GM12891 (cell line): ENCODE results near the gene C10orf90.

Source experiments
- PAX5 ChIP-seq: IDR thresholded peaks from 2 replicates; pipeline ENCODE4 v1.6.1; 2011; ENCODE audit warnings: low read length, moderate library complexity, mild to moderate bottlenecking; ENCODE audit not compliant: insufficient read depth, severe bottlenecking
- POLR2A ChIP-seq: IDR thresholded peaks from 2 replicates; pipeline ENCODE4 v1.6.1; 2011; ENCODE audit warnings: low read depth, low read length, control low read depth
- POLR2AphosphoS5 ChIP-seq: IDR thresholded peaks from 2 replicates; pipeline ENCODE4 v1.6.1; 2011; ENCODE audit warnings: low read depth, low read length, control low read depth
- SPI1 ChIP-seq: IDR thresholded peaks from 2 replicates; pipeline ENCODE4 v1.6.1; 2011; ENCODE audit warnings: low read depth, low read length, control low read depth
- TAF1 ChIP-seq: IDR thresholded peaks from 2 replicates; pipeline ENCODE4 v1.6.1; 2011; ENCODE audit warnings: low read depth, low read length, control low read depth

DNA sequence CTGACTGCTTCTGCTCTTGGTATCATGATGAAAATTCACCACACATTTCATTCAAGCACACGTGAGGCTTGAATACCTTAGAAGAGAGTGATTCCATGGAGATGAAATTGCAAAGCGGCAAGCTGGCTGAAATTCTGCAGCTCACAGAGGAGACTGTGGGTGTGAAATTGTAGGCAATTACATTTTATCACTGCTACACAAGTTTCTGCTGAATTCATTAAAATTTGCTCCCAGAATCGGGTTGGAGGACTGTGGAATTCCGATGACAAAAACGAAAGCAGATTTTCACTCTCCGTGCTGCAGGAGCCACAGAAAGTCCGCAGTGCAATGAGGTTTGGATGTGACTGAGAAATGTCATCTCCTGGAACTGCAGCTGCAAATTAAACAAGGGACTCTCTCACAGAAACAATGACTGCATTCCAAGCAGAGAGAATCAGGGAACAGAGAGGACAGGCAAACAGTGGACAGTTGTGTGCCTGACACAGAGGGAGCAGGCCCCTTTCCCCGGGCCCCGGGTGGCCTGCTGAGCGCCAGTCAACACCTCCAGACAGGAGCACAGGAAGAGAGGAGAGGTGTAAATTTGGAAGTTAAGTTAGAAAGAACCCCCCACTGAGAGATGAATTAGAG, 109.1 kb downstream of the C10orf90 start:
- TF ChIP-seq POLR2A, result no peak
- no peak for TF ChIP-seq PAX5
- TF ChIP-seq POLR2AphosphoS5, result no peak
- TF ChIP-seq TAF1, result no peak
- TF ChIP-seq SPI1, result no peak
